ENCODE results near the gene TMEM45A.
"Not testable (repeated sequence)": the region's sequence is repeated elsewhere in the genome, so short reads cannot be mapped to it uniquely, and the experiment has no call there.

The TMEM45A gene

DNA sequence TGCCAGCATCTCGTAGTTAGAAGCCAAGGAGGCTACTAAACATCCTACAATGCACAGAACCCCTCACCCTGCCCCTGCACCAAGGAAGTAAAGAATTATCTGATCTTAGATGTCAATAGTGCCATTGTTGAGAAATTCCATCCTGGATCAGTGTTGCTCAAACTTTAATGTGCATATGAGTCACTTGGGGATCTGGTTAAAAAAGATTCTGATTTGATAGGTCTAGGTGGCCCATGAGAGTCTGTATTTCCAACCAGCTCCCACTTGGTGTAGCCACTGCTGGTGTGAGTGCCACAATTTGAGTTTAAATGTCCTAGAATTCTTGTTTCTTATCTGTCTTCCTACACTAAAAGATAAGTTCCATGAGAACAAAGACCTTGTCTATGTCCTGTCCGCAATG lies 43.7 kb downstream of the TMEM45A start:
- DNase-seq = no peak

DNA sequence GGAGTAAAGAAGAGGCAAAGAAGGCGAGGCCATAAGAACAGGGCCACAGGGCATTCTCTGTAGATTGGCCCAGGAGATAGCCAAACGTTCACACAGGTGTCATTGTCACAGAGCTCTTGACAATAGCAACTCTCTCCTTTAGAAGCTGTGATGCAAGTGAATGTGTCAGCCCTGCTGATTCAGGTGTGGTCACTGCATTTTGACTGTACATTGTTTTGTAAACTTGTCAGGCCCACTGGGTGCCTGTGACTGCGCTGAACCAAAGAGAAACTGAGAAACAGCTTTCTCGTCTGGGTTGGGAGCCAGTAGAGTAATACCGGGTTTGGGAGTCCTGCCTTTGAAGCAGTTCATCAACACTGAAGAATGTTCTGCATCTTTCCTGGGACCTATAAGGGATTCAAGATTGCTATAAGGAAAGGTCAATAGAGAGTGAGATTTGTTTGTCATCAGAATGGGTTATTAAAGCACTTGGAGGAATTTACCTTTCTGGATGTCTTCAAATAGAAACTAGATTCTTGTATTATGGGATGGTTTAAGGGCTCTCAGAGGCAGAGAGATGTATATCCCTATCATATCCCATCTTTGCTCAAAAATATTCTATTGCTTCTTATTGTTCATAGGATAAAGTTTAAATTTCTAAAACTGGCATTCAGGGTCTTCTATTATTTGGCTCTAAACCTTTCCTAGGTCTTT lies 45.4 kb downstream of the TMEM45A start:
- no peak for DNase-seq

DNA sequence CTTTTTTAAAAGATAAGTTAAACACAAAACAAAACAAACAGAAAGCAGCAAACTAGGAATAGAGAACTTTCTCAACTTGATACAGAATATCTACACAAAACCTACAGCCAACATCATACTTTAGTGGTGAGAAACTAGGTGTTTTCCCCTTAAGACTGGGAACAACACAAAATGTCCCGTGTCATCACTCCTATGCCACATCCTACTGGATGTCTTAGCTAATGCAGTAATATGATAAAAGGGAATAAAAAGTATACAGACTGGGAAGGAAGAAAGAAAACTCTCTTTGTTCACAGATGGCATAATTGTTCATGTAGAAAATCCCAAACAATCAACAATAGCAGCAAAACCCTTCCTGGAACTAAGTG lies 45.9 kb downstream of the TMEM45A start:
- no peak for DNase-seq

DNA sequence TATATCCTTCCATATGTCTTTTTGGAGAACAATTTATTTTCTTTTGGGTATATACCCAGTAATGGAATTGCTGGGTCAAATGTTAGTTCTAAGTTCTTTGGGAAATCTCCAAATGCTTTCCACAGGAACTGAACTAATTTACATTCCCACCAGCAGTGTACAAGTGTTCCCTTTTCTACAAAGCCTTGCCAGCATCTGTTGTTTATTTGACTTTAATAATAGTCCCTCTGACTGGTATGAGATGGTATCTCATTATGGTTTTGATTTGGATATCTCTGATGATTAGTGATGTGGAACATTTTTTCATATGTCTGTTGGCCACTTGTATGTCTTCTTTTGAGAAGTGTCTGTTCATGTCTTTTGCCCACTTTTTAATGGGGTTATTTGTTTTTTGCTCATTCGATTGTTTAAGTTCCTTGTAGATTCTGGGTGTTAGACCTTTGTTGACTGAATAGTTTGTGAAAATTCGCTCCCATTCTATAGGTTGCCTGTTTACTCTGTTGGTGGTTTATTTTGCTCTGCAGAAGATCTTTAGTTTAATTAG lies 48.4 kb downstream of the TMEM45A start:
- no peak for DNase-seq

DNA sequence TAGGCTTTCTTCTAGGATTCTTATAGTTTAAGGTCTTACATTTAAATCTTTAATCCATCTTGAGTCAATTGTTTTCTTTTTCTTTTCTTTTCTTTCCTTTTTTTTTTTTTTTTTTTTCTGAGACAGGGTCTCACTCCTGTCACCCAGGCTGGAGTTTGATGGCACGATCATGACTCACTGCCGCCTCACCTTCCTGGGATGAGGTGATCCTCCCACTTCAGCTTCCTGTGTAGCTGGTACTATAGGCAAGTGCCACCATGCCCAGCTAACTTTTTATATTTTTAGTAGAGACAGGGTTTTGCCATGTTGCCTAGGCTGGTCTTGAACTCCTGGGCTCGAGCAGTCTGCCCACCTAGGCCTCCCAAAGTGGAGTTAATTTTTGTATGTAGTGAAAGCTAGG lies 49.0 kb downstream of the TMEM45A start:
- DNase-seq = not testable (repeated sequence)

DNA sequence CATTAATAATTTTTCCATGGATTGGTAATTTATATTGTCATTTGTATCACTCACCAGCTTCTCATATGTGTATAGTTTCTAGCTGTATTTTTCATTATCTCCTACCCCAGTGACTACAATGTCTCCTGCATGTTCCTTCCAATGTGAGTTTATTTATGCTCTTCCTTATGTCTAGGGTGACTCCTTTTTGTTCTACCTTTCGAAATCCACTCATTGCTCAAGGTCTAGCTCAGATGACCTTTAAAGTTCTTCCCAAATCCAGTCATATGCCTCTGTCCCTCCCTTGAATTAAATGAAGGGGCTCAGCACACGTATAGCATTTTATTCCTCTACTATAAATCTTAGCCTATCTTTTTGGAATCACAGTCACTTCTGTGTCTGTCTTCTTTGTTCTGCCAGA lies 53.0 kb downstream of the TMEM45A start:
- DNase-seq = no peak

DNA sequence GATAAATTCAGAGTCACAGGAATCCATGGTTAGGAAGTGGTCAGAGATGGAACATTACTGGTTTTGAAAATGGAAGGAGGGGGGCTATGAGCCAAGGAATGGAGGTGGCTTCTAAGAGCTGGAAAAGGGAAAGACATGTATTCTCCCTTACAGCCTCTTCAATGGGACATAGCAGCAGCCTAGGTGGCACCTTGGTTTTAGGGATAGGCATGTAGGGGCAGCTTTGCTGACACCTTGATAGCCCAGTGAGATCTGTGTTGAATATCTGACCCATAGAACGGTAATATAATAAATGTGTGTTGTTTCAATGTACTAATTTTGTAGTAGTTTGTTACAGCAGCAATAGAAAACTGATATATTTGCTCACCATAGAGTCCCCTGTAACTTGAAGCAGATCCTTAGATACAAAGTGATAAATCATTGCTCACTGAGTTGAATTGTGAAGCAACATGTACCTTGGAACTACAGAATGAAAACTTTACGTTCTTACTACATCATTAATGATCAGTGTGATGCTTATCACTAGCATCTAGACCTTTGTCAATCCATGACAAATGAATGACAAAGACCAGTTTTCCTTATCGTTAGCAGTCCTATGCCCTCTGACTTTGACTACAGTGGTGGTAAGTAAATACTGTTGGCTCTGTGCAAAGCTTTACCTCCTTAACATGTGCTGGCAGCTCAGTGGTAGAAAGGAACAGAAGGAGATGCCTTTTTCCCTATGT lies 53.8 kb downstream of the TMEM45A start:
- DNase-seq = no peak

DNA sequence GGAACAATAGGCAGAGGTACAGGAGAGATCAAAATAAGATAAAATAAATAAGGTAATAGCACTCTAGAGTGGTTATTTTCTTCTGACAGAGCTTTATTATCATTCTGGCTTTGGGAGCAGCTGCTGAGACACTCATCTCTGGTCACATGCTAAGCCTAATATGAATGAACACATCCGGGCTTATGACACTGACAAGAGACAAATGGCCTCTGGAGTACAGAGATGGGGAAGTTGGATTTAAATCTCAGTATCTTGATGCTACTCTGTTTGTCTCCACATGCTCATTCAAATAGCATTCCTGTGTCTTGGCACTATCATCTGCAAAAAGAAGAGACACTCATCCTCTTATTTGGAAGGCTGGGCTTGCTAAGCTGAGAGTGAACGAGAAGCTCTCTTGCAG lies 55.6 kb downstream of the TMEM45A start:
- DNase-seq = peak; percentile 6

DNA sequence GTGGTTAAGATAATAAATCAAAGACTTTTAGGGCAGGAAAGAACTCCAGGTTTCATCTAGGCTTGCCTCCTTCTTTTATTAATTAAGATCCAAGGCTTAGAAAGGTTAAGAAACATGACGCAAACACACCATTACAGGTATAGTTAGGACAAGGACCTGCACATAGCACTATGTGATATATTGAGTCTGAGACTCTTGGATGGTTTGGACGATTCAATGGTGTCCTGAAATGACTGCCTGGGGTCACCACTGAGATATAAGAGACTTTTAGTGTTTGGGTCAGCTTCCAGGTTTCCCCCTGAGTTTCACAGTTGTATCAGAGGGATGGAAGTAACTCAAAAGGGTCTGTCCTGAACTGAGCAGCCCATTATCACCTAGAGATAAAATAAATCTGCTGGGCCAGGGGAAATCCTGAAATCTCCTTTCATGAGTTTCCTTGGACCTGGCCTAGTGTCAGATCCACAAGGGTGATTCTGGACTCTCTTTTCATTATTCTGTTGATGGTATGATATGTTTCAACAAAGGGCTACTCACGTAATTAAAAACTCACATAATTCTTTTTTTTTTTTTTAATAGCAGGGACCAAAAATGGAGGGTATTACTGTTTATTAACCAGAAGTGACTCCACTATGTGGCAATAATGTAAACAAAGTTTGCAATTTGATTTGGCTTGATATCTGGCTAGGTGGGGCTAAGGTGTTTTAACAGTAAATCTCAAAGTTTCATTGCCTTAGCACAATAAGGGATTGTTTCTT lies 61.4 kb downstream of the TMEM45A start:
- no peak for DNase-seq

DNA sequence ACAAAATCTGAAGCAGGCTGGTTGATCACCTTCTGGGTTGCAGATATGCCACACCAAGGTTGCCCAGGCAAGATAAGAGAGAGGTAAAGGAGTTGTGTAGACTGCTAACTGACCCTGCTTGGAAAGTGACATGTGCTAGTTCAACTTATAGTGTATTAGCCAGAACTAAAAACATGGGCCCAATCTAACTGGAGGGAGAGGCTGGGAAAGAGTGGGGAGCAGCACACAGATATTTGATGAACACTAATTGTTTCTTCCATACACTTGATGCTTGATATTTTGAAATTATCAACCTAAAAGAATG lies 61.9 kb downstream of the TMEM45A start:
- no peak for DNase-seq

DNA sequence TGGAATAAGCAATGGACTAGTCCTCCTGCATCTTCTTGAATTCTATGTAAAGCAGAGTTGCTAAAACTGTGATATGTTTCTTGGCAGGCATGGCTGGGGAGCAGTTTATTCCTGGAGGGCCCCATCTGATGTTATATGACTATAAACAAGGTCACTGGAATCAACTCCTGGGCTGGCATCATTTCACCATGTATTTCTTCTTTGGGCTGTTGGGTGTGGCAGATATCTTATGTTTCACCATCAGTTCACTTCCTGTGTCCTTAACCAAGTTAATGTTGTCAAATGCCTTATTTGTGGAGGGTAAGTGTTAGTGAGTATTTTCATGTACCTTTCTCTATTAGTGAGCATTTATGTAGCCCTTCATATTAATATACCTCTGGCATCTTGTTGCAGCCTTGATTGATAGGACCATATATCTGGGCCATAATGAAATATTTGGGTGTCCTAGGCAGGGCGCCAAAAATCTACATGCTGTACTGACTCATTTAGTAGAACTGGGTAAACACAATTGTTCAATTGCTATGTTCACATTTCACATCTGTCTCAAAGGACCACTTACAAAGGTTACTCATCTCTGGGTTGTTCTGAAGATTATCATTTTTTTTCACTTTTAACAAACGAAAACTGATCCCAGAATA lies 64.4 kb downstream of the TMEM45A start:
- DNase-seq = no peak

DNA sequence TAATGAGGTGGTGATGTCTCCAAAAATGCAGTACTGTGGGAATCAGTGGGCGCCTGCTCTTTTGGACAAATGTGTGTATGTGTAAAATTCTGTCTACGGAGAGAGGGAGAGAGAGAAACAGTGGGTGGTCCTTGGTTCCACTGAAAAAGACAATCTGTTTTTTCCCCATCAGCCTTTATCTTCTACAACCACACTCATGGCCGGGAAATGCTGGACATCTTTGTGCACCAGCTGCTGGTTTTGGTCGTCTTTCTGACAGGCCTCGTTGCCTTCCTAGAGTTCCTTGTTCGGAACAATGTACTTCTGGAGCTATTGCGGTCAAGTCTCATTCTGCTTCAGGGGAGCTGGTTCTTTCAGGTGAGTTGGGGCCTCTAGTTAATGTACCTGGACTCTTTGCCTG lies 65.8 kb downstream of the TMEM45A start:
- no peak for DNase-seq

DNA sequence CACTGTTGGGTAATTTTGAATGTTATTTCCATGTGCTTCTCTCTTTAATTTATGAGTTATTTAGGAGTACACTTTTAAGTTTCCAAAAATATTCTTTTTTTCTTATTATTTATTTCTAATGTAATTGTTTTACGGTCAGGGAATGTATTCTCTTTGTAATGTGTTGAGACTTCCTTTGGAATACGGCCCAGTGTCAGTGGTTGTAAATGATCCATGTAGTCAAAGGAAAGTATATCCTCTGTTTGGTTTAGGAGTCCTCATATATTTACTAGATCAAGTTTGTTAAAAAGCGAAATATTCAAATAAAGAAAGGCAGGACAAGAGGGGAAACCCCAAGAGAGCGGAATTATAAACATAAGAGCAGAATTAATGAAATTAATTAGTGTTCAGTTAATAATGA lies 68.0 kb downstream of the TMEM45A start:
- DNase-seq = no peak

DNA sequence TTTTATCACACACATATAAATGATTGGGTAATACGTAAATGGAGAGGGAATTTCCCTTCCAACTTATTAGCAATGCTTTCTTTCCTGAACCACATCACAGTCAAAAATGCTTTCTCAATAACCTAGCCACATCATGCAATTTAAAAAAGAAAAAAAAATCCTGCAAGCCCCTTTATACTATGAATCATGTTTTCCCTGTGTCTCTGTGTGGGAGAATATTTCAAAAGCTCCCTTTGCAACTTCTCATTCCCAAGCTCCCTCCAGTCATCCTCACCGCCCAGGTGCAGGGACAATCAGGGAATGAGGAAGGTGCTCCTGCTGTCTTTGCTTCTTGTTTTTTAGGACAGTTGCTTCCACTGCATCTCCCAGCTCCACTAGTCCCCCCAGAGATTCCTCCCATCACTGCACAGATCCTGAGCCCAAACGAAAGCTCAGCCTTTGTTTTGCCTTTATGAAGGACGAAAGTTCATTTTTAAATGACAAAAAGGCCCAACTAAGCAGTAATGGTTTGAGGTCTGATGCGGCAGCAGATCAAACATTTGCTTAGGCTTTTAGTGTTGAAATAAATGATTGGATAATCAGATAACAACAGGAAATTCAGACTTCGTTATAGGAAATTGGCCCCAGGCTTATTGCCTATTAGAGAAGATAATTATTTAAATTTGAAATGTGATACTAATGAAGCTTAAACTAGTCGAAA lies 69.2 kb downstream of the TMEM45A start:
- DNase-seq = no peak

DNA sequence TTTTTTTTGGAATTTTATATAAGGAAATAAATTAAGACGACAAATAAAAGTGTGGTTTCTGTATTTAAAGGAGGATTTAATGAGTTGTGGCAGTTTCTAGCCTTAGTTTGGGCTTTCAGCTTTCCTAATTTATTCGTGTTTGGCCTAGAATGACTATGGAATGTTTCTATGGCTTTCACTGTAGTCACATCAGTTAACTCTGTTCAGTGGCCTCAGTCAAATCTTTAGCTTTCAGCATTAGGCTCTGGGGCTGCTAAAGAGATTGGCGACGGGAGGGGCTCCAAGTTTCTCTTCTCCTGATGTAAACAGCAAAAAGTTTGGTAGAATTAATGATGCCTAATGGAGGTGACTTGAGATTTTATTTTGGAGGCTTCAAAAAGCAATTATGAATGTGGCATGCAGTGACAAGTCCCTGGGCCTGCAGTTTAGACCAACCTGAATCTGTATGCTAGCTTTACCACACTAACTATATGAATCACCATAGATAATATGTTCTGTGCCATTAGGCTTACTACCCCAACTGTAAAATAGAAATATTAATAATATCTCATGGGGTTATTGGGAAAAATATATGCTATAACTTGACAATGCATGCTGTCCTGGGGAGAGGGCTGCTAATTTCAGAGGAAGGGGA lies 69.9 kb downstream of the TMEM45A start:
- no peak for DNase-seq

DNA sequence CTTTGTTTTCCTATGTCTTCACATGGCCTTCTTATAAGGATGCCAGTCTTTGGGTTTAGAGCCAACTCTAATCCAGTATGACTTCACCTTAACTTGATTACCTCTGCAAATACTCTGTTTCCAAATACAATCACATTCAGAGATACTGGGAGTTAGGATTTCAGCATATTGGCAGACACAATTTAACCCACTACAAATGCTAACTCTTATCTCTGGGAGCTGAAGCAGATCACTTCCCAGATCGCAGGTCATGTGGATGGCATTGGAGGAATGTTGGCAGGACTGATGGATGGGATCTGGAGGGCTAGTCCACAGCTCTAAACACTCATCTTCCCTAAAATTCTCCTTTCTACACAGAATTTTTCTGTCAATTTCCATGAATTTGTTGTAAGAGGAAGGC lies 70.8 kb downstream of the TMEM45A start:
- no peak for DNase-seq

DNA sequence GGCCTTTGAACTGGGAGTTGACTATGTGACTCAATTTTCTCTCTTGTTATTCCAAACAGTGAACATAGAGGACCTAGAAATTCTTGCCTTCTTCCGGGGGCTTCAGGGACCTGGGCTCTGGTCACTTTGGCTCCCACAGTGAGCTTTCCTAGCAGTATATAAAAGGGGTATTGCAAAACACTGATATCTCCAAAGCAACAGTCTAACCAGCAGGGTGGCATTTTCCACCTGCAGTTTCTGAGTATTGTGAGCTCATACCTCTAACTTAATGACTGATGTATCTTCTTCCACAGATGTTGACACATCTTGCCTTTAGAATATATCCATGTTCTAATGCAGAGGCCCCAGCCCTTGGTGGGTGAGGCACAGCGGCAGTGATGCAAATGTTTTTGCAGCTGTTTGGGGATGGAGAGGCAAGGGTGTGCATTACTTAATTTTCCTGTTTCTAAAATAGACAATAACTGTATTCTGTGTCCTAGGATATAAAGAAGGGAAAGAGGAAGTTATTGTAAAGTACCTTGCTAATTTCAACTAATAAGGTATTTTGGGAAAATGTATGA lies 71.3 kb downstream of the TMEM45A start:
- peak; percentile 33 for DNase-seq

DNA sequence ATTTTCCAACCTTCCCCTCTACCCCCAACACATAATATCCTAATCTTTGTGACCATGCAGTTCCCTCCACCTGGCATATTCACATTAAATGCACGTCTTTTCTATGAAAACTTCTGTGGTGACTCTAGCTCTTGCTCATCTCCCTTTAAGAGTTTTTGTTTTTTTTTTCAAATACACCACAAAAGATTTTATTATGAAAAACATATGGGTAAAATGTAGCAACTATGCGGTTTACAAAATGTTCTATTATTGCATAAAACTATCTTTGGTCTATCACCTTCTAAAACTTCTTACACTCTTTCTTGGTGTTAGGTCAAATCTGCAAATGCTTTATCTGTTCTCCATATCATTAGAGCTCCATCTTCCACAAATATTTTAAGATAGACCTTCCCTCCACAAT lies 78.4 kb downstream of the TMEM45A start:
- DNase-seq = no peak

DNA sequence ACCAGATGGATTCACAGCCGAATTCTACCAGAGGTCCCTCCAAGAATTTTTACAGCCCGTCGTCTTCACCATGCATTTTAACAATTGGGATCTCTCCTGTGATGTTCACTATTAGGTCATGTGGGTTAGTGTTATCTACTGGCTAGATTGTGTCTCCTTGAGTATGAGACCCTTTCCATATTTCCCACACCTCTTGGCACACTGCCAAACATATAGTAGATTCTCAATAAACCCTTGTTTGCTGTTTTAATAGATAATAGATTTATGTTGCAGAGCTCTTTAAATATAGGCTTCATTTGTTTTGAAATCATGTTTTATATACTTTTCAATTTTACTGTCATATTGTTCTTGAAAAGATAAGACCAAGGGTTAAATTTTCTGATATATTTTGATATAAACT lies 82.1 kb downstream of the TMEM45A start:
- DNase-seq = no peak

DNA sequence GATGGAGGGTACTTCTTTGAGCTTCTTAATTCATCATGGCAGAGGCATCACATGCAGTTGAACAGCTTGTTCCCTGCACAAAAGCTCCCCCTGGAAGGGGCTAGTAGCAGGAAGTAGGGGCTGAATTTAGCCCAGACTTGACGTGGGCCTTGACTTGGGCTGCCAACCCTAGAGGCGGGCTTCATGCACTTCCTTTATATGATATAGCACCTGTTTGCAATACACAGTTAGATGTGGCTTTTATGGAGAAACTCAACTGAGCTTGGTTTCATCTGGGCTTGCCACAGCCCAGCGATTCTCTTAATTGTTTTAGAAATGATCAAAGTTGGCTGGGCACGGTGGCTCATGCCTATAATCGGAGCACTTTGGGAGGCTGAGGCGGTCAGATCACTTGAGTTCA lies 83.3 kb downstream of the TMEM45A start:
- no peak for DNase-seq

DNA sequence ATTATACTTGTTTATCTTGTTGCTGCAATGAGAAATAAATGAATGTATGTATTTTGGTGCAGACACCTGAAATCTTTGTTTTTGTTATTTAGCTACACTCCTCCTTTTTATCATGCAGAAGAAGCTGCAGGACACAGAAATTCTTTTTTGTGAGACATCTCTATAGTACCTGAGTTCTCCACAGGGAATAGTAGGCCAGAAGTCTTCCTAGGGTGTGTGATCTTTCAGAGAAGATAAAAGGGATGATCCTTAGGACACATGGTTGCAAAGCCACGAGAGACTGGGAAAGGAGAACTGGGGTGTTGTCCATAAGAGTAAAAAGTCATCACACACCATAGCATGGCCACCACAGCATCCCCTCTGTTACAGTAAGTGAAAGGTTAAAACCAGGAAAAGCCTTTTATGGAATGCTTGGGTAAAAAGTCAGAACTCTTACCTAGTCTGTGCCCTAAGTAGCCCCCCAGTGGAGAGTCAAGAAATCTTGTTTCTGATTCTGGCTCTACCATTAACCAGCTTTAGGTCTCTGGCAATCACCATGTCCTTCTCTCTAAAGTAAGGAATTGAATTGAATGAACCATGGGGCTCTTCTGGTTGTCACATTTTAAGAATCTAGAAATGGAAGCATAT lies 85.1 kb downstream of the TMEM45A start:
- no peak for DNase-seq

DNA sequence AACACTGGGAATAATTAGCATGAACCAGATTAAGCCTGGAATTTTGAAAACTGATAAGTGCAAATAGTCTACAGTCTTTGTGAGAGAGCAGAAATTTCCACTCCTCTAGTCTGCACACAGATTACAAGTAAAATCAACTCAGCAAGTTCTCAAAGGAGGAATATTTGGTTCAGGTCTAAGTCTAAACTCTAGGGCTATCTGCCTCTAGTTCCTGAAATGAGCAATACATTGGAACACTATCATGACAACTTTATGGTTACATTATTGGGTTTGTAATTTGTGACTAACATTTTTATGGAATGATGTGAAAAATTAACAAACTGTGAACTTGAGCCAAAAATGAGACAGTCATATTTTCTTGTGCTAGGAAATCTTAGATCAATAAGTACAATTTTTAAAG lies 86.2 kb downstream of the TMEM45A start:
- DNase-seq = no peak
